Stimulated activated CD8-positive, alpha-beta memory T cell treated with anti-CD3 and anti-CD28 coated beads, Interleukin-7, amount 100 ng/mL, for 48 hours (primary cell): ENCODE results near the gene WNT7B.

Experiments
- DNase-seq, 2 donors: peaks; one replicate each; pipeline ENCODE4 v3.0.0-alpha.2; 2020; ENCODE audit warnings: low read depth in 1 of 2; ENCODE audit errors: extremely low read depth in 1 of 2

The WNT7B gene

GRCh38 chr22:45879552-45879949, 97.4 kb downstream of the WNT7B start:
- no peak for DNase-seq

- no peak for DNase-seq
These were observed 97.9 kb downstream of the WNT7B start for GRCh38 chr22:45878901-45879551.

- DNase-seq: no peak
These were observed 98.7 kb downstream of the WNT7B start for GRCh38 chr22:45878051-45878781.

- DNase-seq: no peak
These were observed 99.3 kb downstream of the WNT7B start for GRCh38 chr22:45877651-45878050.

GRCh38 chr22:45877036-45877380, 100.0 kb downstream of the WNT7B start:
- DNase-seq: no peak

- no peak for DNase-seq
These were observed 100.6 kb downstream of the WNT7B start for GRCh38 chr22:45876136-45877035.

- no peak for DNase-seq
These were observed 104.2 kb downstream of the WNT7B start for GRCh38 chr22:45872659-45873263.

GRCh38 chr22:45871721-45872120, 105.2 kb downstream of the WNT7B start:
- DNase-seq: no peak
